SH-SY5Y (cell line): ENCODE measurements around the gene SLC13A2.

Experiments
- GATA2 ChIP-seq: IDR thresholded peaks from 2 replicates; pipeline ENCODE4 v1.6.1; 2011; ENCODE audit warnings: mild to moderate bottlenecking, low read depth, low read length
- GATA3 ChIP-seq: IDR thresholded peaks from 2 replicates; pipeline ENCODE4 v1.6.1; 2011; ENCODE audit warnings: low read depth, mild to moderate bottlenecking, low read length, moderate library complexity

SLC13A2 gene

DNA sequence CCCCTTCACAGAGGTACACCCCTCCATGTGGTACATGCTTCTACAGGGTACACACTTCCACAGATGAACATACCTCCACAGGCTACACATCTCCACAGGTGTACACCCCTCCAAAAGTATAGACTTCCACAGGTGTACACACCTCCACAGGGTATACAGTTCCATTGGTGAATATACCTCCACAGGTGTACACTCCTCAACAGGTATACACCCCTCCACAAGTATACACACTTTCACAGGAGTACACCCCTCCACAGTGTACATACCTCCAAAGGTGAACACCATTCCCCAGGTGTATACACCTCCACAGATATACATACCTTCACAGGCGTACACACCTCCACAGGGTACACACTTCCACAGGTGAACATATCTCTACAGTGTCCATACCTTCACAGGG is 42.1 kb downstream of the SLC13A2 start:
- TF ChIP-seq GATA3 (no peak), GATA2 (no peak)

DNA sequence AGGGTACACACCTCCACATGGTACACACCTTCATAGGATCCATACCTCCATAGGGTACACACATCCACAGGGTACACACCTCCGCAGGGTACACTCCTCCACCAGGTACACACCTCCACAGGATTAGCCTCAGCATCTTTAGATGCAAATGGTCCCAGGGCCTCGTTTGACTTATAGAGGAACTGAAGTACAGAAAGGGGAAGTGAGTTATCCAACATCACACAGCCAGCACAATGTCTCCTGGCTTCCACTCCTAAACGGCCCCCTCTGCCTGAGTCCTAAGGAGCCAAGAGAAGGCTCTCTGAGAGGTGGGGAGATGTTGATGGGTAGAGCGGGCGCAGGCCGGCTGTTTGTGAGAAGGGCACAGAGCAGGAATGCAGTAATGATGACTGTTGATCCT is 44.7 kb downstream of the SLC13A2 start:
- TF ChIP-seq GATA3, result no peak
- no peak for TF ChIP-seq GATA2

DNA sequence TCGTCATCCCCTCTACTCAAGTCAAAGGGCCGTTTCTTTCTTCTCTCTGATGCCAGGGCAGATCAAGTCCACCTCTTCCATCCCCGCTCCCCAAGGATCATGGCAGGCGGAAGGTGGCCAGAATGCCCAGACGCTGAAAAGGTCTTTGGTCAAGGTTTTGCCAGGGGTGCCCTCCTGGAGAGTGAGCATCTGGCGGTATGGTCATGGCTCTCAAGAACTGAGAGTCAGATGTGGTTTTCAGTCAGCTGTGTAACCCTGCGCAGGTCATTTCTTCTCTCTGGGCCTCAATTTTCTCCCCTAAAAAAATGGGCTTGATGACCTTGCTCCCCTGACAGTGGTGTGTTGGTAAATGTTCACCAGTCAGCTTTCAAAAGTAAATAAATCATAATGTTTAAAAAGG is 45.1 kb downstream of the SLC13A2 start:
- no peak for TF ChIP-seq GATA2
- TF ChIP-seq GATA3, result no peak

DNA sequence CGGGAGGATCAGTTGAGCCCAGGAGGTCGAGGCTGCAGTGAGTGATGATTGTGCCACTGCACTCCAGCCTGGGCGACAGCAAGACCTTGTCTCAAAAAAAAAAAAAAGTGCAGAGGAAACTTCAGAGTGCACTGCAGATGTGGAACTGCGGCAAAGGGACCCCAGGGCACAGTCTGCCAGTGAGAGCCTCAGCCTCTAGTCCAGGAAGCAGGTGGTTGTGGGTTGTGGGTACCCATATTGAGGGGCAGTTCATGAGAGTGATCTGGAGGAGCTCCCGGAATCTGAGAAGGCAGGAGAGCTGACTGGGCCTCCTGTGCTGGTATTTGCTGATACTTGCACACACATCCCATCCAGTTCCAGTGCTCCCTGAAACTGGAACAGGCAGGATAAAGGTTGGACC is 45.8 kb downstream of the SLC13A2 start:
- TF ChIP-seq GATA3 (no peak), GATA2 (no peak)

DNA sequence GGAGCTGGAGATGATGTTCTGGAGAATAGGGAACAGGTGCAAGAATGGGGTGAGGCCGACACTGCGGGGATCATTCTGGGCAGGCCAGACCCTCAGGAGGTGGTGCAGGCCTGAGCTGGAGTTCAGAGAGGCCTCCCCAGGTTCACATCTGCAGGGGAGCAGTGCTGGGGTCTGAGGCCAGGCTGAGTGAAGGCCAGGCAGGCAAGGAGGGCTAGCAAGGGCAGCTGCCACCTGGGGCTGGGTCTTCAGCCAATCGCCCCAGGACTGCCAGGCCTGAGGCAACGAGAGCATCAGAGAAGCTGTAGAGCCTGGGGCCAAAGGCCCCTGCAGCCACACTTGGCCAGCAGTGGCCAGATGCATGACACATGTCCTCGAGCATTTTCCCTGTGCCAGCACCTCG is 47.2 kb downstream of the SLC13A2 start:
- TF ChIP-seq GATA3 (no peak), GATA2 (no peak)

DNA sequence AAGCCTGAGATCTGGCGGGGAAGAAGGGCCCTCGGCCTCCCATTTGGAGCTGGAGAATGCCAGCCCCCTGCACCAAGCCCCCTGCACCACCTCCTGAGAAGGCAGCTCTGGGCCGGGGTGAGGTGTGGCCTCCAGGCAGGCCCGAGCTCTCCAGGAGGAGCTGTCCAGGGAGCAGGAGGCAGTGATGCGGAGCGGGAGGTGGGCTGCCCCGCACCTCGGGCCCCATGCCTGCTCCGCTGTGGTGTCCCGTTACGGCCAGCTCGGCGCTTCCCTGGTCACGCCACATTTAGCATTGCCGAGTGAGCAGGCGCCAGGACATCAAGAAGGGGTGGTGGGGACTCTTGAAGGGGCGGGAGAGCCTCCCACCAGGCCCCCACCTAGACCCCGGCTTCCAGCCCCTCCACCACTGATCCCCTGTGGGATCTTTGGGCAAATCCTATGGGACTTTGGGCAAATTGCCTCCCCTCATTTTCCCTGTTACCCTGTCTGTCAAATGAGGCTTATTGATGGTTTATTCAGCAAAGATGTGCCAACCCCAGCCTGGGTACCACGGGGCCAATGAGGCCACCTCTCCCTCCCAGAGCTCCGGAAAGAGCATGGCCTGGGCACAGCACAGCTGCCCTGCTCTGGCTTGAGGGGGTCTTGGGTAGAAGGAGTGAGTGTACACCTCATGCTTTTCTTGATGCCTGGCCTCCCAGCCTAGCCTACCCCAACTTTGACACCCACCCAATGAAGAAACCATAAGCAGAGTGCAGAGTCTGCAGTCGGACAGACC is 48.1 kb downstream of the SLC13A2 start:
- TF ChIP-seq GATA2, result no peak
- no peak for TF ChIP-seq GATA3

DNA sequence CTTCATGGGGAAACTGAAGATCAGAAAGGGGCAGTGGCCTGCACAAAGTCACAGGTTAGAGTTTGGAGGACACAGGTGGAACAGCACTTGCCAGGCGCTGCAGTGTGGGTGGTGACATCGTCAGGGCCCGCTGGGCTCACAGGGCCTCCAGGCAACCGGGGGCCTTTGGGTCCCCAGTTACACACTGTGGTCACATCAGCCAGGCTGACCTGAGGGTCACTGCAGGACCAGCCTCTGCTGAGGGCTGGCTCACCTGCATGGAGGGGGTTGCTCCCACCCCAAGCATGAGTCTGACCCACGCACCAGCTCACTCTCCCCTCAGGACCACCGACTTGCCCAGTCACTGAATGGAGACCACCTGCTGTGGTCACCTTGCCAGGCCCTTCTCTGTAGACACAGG is 49.7 kb downstream of the SLC13A2 start:
- TF ChIP-seq GATA3 (no peak), GATA2 (no peak)

DNA sequence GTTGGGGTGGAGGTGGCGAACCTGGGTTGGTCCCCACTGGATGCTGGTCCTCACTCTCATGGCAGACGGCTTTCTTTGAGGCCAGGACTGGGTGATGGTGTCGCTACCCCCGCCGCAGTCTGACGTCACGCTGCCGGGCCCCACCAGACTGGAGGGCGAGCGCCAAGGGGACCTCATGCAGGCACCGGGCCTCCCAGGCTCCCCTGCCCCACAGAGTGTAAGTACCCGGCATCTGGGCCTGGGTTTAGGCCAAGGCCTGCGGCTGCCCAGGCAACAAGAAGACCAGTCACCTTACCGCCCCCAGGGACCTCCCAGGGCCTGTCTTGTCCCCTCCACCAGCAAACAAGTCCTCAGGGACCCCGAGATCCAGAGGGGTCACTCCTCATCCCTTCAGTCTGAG is 50.4 kb downstream of the SLC13A2 start:
- no peak for TF ChIP-seq GATA3
- no peak for TF ChIP-seq GATA2

DNA sequence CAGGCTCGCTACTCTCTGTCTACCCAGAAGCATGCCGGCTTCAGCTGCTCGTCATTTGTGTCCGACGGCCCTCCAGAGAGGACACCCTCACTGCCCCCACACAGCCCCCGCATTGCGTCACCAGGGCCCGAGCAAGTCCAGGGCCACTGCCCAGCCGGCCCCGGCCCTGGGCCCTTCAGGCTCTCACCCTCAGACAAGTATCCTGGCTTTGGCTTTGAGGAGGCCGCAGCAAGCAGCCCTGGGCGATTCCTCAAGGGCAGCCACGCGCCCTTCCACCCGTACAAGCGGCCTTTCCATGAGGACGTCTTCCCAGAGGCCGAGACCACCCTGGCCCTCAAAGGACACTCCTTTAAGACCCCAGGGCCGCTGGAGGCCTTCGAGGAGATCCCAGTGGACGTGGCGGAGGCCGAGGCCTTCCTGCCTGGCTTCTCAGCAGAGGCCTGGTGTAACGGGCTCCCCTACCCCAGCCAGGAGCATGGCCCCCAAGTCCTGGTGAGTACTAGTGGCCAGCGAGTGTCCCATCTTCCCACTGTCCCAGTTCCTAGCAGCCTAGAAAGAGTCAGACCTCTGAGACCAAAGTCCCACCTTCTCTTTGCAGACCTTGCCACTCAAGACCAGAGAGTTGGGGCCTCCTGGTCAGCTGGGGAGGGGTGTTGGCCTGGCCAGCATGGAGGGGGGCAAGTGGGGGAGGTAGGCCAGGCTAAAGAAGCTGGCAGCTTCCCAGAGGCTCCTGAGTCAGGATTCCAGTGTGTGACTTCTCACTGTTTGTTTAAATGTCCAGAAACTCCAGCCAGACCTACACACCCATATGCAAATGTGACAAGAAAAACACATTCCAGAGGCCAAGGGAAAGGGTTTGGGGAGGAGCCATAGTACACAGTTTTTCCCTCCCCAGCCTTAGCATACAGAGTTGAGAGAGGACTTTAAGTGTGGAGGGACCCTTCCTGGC is 51.3 kb downstream of the SLC13A2 start:
- TF ChIP-seq GATA2 (no peak), GATA3 (no peak)

DNA sequence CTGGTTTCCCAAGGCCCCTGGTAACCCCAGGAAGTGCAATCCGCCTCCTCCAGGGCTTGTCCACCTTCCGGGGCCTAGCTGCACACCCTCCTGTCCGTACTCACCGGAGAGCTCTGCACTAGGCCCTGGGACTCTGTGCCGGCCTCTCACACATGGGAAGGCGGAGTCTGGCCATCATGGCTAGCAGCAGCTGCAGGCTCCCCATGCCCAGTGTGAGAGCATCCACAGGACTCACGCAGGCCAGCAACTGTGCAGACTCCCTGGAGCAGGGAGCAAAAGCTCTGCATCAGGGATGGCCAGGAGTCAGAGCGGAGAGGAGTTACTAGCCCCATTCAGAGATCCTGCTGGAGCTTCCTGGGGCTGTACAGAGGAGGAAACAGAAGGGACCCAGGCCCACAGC is 52.9 kb downstream of the SLC13A2 start:
- TF ChIP-seq GATA2, result no peak
- no peak for TF ChIP-seq GATA3

DNA sequence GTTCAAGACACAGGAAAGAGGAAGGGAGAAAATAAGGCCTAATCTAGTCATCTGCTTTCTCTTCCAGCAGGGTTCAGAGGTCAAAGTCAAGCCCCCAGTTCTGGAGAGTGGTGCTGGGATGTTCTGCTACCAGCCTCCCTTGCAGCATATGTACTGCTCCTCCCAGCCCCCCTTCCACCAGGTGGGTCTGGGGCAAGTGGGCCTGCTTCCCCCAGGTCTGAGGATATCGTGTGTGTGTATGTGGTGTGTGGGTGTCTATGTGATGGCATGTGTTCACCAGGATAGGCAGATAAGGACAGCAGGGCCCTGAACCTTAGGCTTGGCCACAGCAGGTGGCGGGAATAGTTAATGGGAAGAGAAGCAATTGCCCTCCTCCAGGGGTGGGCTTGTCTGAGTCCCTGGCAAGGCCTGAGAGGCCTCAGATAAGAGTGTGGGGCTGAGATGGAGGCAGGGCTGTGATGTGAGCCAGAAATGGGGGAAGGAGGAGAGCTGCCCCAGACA is 53.8 kb downstream of the SLC13A2 start:
- TF ChIP-seq GATA2, result no peak
- TF ChIP-seq GATA3, result no peak

DNA sequence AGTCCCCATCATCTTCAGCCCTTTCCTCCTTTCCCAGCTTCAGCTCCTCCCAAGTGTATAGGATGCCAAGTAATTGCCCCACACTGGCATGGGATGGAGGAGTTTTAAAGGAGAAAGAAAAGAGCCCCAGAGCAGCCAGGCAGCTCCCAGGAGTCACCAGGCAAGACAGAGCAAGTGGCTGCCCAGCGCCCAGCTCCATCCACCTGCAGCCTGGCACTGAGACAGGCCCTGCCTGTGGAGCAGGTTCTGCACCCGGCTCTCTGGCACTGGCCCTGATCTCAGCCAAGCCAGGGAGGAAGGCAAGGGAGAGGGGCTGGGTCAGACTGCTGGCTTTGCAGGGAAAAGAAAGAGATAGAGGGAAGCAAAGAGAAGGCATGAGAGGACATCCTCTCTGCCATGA is 54.4 kb downstream of the SLC13A2 start:
- TF ChIP-seq GATA2 (no peak), GATA3 (no peak)

DNA sequence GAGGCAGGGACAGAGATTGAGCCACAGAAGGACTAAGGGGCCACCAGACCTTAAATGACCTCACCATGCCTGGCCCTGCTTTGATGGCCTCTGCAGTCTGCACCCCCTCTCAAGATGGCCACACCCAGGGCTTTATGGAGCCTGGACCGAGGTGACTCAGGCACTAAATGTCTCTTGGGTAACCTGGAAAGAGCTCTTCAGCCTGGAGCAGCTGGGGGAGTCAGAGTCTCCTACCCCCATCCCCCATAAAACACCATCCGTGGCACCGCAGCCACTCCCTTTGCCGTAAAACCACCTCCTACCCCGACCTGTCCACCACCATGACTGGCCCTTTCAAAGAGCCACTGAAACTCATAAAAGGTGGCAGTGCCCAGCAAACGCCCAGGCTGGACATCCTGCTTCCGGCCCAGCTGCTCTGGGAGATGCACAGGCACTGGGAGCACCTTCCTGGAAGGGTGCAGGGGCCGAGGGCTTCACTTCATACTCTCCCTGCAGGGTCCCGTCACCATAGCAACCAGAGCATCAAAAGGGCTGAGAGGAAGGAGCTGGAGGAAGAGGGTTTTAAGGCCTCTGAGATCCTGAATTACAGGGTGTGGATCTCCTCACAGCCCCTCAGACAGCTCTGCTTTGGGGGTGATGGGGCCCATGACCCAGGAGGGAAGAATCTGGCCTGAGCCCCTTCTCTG is 55.0 kb downstream of the SLC13A2 start:
- TF ChIP-seq GATA2 (no peak), GATA3 (no peak)

DNA sequence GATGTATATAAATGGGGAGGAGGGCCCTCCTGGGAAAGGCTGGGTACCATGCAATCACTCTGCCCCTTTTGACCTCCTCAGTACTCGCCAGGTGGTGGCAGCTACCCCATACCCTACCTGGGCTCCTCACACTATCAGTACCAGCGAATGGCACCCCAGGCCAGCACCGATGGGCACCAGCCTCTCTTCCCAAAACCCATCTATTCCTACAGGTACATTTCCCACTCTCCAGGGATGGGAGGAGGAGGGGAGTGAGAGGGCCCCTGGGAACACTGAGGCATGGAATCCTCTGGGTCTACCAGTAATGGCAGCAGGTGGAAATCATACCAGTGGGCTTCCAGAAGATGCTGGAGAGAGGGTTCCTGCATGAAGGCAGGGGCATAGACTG is 55.6 kb downstream of the SLC13A2 start:
- no peak for TF ChIP-seq GATA2
- TF ChIP-seq GATA3, result no peak
